Activated naive CD4-positive, alpha-beta T cell treated with Interleukin-2 at 50 U/mL for 16 hours (primary cell): Measurements from ENCODE around the gene PCGF6.
"Not testable (repeated sequence)": the region's sequence is repeated elsewhere in the genome, so short reads cannot be mapped to it uniquely, and the experiment has no call there.

ENCODE experiments used
- DNase-seq: peaks from one replicate; pipeline ENCODE4 v3.0.0-alpha.2; 2020

Gene PCGF6

GRCh38 chr10:103310197-103310596 lies 40.7 kb downstream of the PCGF6 start:
- no peak for DNase-seq

- no peak for DNase-seq
These were observed 43.3 kb downstream of the PCGF6 start for GRCh38 chr10:103307594-103307993.

- DNase-seq, result no peak
These were observed 55.4 kb downstream of the PCGF6 start for GRCh38 chr10:103295374-103296015.

GRCh38 chr10:103291588-103291987 lies 59.4 kb downstream of the PCGF6 start:
- DNase-seq, result no peak

GRCh38 chr10:103287992-103288391 lies 62.9 kb downstream of the PCGF6 start:
- no peak for DNase-seq

- no peak for DNase-seq
These were observed 66.8 kb downstream of the PCGF6 start for GRCh38 chr10:103284170-103284569.

- no peak for DNase-seq
These were observed 68.0 kb downstream of the PCGF6 start for GRCh38 chr10:103282961-103283360.

GRCh38 chr10:103281753-103282152 lies 69.2 kb downstream of the PCGF6 start:
- no peak for DNase-seq

GRCh38 chr10:103280506-103280905 lies 70.4 kb downstream of the PCGF6 start:
- no peak for DNase-seq

GRCh38 chr10:103280031-103280430 lies 70.9 kb downstream of the PCGF6 start:
- DNase-seq, result no peak

GRCh38 chr10:103278862-103279298 lies 72.1 kb downstream of the PCGF6 start:
- peak; percentile 38 for DNase-seq

GRCh38 chr10:103278537-103278823 lies 72.5 kb downstream of the PCGF6 start:
- DNase-seq, result no peak

- no peak for DNase-seq
These were observed 73.0 kb downstream of the PCGF6 start for GRCh38 chr10:103277713-103278536.

GRCh38 chr10:103276896-103277712 lies 73.8 kb downstream of the PCGF6 start, which contains the start of gene INA:
Gene INA (plus strand): TSS chr10:103277138. CDS start chr10:103277212, 74 bp downstream.
- DNase-seq, result peak; percentile 23

- DNase-seq, result no peak
These were observed 74.6 kb downstream of the PCGF6 start for GRCh38 chr10:103276251-103276895.

- no peak for DNase-seq
These were observed 77.9 kb downstream of the PCGF6 start for GRCh38 chr10:103273041-103273441.

- peak; percentile 24 for DNase-seq
These were observed 85.1 kb downstream of the PCGF6 start for GRCh38 chr10:103265717-103266329.

- DNase-seq, result no peak
These were observed 88.7 kb downstream of the PCGF6 start for GRCh38 chr10:103262229-103262628.

- DNase-seq, result no peak
These were observed 91.0 kb downstream of the PCGF6 start for GRCh38 chr10:103259989-103260388.

- DNase-seq, result not testable (repeated sequence)
These were observed 92.0 kb downstream of the PCGF6 start for GRCh38 chr10:103258928-103259327.

- no peak for DNase-seq
These were observed 93.1 kb downstream of the PCGF6 start for GRCh38 chr10:103257812-103258211.

GRCh38 chr10:103256613-103257012 lies 94.3 kb downstream of the PCGF6 start:
- DNase-seq, result no peak
